IPS DF 4.7 (cell line): ENCODE results near the gene WWC1.

ENCODE experiments used
- DNase-seq: peaks from one replicate; pipeline ENCODE4 v3.0.0-alpha.2; 2013; ENCODE audit warnings: low spot score; ENCODE audit errors: extremely low read depth

Gene WWC1

GRCh38 chr5:168482361-168482760 is 190.9 kb downstream of the WWC1 start:
- DNase-seq: no peak

- DNase-seq: peak; percentile 92
Measured at GRCh38 chr5:168486136-168486879, 194.9 kb downstream of the WWC1 start, which contains the start of gene RARS1. RARS1 (plus strand) TSS chr5:168486471; CDS start chr5:168486499, 28 bp downstream.

- DNase-seq: no peak
Measured at GRCh38 chr5:168489059-168489458, 197.6 kb downstream of the WWC1 start.

- DNase-seq: no peak
Measured at GRCh38 chr5:168494057-168494555, 202.7 kb downstream of the WWC1 start.

- no peak for DNase-seq
Measured at GRCh38 chr5:168502563-168503237, 211.3 kb downstream of the WWC1 start.

GRCh38 chr5:168513861-168514428 is 222.5 kb downstream of the WWC1 start:
- no peak for DNase-seq
